ENCODE data around the gene TMEM191C. TPM values are rescaled to one million over a fixed set of nuclear protein-coding genes. Genes with fewer than 3 reads are reported as not detected.

Gene TMEM191C
- total RNA-seq, 1 experiment from 2014 or later: 2.4 TPM

Other genes starting within 250 kb of the TMEM191C start
- not detected in 2 replicates for gene RIMBP3B, start 83.6 kb upstream of the TMEM191C start, total RNA-seq (2014; rRNA removed; shearing (Covaris generic))
- gene HIC2, start 50.0 kb upstream of the TMEM191C start, total RNA-seq (2014; rRNA removed; shearing (Covaris generic)): 3.7 and 5.6 TPM in 2 replicates
- gene RIMBP3C, start 84.1 kb downstream of the TMEM191C start, total RNA-seq (2014; rRNA removed; shearing (Covaris generic)): 0.03 TPM in 1 of 2 replicates, not detected in the other
- gene UBE2L3, start 100.3 kb downstream of the TMEM191C start, total RNA-seq (2014; rRNA removed; shearing (Covaris generic)): 41.0 and 43.1 TPM in 2 replicates
- gene YDJC, start 162.6 kb downstream of the TMEM191C start, total RNA-seq (2014; rRNA removed; shearing (Covaris generic)): 160 and 195 TPM in 2 replicates
- gene CCDC116, start 165.4 kb downstream of the TMEM191C start, total RNA-seq (2014; rRNA removed; shearing (Covaris generic)): 0.33 TPM in 1 of 2 replicates, not detected in the other
- gene SDF2L1, start 174.9 kb downstream of the TMEM191C start, total RNA-seq (2014; rRNA removed; shearing (Covaris generic)): 134 and 139 TPM in 2 replicates
- 35.5 and 42.6 TPM in 2 replicates for gene PPIL2, start 198.6 kb downstream of the TMEM191C start, total RNA-seq (2014; rRNA removed; shearing (Covaris generic))